ENCODE measurements around the gene CYP2W1.

DNA sequence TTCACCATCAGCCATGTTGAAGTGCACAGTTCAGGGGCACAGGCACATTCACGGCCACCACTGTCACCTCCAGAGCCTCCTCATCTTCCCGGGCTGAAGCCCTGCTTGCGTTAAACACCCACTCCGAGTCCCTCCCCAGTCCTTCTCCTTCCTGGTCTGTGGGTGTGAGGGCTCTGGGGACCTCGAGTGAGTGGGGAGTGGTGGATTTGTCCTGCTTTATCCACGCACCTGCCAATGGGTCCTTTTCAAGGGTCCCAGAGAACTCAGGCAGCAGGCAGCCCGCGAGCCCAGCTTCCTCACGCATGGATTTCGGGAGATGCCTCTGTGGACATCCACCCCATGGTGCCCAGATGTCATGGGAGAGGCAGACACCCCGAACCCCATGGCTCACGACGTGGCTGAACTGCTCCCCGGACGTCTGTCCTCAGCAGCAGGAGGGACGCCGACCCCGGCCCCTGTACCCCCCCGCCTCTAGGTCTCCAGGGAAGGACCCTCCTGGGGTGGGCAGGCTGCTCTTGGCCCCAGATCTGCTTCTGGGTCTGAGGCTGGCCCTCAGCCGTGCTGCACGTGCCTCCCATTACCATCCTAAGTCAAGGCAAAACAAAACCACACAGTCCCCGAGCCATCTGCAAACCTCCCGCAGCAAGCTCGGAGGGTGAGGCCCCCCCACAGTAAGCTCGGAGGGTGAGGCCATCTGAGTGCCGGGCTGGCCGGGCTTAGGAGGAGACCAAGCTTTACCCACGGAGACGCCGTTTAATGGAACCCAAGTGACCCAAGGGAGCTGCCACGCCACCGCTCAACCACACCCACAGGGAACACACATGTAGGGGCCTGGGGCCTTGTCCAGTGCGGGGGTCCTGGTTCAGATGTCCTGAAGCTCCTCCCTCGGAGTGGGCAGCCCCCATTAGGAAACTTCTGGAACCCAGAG, 9.0 kb downstream of the CYP2W1 start:
- TF ChIP-seq, protein P1, sequence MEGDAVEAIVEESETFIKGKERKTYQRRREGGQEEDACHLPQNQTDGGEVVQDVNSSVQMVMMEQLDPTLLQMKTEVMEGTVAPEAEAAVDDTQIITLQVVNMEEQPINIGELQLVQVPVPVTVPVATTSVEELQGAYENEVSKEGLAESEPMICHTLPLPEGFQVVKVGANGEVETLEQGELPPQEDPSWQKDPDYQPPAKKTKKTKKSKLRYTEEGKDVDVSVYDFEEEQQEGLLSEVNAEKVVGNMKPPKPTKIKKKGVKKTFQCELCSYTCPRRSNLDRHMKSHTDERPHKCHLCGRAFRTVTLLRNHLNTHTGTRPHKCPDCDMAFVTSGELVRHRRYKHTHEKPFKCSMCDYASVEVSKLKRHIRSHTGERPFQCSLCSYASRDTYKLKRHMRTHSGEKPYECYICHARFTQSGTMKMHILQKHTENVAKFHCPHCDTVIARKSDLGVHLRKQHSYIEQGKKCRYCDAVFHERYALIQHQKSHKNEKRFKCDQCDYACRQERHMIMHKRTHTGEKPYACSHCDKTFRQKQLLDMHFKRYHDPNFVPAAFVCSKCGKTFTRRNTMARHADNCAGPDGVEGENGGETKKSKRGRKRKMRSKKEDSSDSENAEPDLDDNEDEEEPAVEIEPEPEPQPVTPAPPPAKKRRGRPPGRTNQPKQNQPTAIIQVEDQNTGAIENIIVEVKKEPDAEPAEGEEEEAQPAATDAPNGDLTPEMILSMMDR (IDR thresholded peaks at IDR 0.05; ENCODE audit: extremely low read depth in 1 of 2, insufficient read depth in 1 of 2, low read depth in 1 of 2, low read length in 2 of 2): no peak
- TF ChIP-seq POLR2AphosphoS5 (IDR thresholded peaks at IDR 0.05; ENCODE audit: insufficient read depth, low read depth, low read length) (no peak), EZH2 (IDR thresholded peaks at IDR 0.05; ENCODE audit: borderline replicate concordance, low read depth, low read length, severe bottlenecking) (no peak), FOS (IDR thresholded peaks at IDR 0.05; ENCODE audit: borderline replicate concordance, insufficient read depth, low read length) (no peak), MYC (IDR thresholded peaks at IDR 0.05; ENCODE audit: low read depth, low read length) (no peak), JUN (IDR thresholded peaks at IDR 0.05; ENCODE audit: borderline replicate concordance, insufficient read depth, insufficient read length, low read depth) (no peak)

All from endothelial cell of umbilical vein (primary cell).